Left hindlimb (tissue), 1 donor: ENCODE measurements around the gene LYPD6B.

Experiments used
- DNase-seq: peaks from one replicate; pipeline ENCODE4 v3.0.0-alpha.2; 2018

Gene LYPD6B

GRCh38 chr2:149129433-149129832 lies 90.9 kb downstream of the LYPD6B start:
- no peak for DNase-seq

GRCh38 chr2:149132339-149132738 lies 93.8 kb downstream of the LYPD6B start:
- no peak for DNase-seq

DNA sequence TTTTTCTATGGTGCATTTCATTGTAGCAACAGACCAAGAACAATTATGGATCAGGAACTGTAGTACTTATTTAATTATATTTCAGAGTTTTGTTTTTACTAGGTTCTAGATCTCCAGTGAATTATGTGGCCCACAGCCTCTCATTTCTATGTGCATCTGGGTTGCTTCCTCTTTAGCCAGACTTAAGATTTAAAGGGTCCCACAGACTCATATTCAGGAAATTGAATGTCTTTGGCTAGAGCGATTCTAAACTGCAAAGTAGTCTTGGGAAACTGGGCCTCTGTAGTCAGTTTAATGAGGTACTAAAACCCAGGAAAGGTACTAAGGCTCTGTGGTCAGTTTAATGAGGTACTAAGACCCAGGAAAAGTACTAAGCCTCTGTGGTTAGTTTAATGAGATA lies 94.4 kb downstream of the LYPD6B start:
- DNase-seq, result no peak

DNA sequence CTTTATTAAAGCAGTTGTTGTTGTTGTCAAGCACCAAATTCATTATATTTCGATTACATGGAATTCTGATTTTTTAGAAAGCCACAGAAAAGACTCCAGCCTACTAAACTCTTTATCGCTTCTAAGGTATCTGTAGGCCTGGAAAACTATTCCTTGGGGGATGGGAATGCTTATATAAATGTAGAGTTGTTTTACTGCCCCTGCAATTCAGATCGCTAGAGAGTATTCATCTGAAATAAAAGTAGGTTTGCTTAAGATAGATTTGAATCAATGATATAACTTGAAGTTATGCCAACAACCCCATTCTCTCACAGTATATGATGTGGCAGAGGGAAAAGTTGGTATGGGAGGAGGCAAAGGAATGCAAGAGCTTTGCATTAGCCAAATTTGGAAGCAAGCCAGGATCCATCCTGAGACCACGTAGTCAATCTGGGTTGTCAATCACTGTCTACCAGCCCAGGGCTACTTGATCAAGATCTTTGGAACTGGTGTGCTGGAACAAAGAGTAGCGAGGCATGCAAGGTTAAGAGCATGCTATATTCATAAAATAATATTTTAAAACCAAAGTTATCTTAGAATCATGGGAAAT lies 95.9 kb downstream of the LYPD6B start:
- DNase-seq, result no peak

DNA sequence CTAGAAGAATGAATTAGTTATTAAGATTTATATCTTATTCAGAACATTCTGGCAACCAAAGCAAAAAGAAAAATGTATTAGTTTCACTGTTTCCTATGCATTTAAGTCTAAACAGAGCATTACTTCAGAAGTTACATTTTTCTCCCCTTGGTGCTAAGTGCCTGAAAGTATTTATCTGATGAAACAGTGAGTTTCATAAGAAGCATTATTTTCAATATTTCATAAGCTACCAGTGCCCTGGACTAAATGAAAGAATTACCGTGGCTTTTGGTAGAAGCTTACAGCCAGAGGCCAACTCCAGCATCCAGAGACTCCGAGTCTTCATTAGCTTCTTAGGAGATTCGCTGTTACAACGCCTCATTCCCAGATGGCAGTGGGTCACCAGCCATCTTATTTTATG lies 97.6 kb downstream of the LYPD6B start:
- DNase-seq, result no peak

- DNase-seq, result no peak
These were observed 102.5 kb downstream of the LYPD6B start for GRCh38 chr2:149141046-149141445.

GRCh38 chr2:149143734-149144133 lies 105.2 kb downstream of the LYPD6B start:
- no peak for DNase-seq

GRCh38 chr2:149145314-149146295 lies 107.1 kb downstream of the LYPD6B start:
- no peak for DNase-seq

GRCh38 chr2:149146876-149147275 lies 108.4 kb downstream of the LYPD6B start:
- DNase-seq, result no peak

- no peak for DNase-seq
These were observed 109.9 kb downstream of the LYPD6B start for GRCh38 chr2:149148194-149149006.

DNA sequence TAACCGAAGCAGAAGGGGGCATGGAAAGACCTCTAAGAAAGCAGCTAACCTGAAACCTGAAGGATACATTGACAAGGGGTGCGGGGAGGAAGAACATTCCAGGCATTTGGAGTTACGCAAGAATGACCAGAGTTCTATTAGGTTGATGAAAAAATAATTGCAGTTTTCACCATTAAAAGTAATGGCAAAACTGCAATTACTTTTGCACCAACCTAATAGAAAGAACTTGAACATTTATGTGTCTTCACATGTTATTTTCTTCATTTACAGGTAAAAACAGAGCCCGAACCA lies 110.5 kb downstream of the LYPD6B start:
- DNase-seq, result no peak

DNA sequence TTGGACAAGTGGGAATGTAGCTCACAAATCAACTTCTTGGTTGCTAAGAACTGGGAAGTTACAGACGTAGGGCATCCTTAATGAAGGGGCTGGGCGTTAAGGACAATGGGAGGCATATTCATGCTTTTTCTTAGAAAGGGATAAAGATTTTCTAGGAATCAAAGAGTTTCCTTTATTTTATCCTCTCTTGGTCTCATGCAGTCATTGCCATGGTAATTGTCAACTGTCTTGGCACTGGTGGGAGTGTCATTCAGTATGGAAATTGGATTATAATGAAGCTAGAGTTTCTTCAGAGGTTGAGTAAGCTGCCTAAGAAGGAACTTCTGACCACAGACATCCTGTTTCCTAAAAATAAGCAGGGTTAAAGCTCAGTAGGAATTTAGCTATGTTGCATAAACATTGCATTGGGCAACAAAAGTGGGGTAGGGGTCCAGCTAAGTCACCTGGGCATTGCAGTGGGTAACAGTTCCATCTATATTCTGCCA lies 114.0 kb downstream of the LYPD6B start:
- DNase-seq, result no peak

- no peak for DNase-seq
These were observed 116.9 kb downstream of the LYPD6B start for GRCh38 chr2:149155196-149155969.

DNA sequence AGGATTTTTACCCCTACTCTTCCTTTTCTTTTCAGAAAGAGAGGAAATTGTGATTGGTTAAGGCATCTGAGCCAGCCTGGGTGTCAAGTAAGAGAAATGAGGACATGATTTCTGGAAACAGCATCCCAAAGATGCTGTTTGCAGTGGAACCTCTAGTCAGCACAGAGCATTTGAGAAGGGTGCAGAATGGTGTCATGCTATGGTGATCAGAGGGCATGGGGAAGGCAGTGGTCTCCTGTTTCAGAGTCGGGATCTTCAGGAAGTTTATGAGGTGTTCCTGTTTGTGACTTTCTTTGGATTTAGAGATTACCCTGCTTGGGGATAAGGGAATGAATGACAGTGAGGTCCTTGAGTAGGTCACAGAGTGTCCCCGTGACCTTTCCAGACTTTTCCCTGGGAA lies 117.5 kb downstream of the LYPD6B start:
- DNase-seq, result no peak

DNA sequence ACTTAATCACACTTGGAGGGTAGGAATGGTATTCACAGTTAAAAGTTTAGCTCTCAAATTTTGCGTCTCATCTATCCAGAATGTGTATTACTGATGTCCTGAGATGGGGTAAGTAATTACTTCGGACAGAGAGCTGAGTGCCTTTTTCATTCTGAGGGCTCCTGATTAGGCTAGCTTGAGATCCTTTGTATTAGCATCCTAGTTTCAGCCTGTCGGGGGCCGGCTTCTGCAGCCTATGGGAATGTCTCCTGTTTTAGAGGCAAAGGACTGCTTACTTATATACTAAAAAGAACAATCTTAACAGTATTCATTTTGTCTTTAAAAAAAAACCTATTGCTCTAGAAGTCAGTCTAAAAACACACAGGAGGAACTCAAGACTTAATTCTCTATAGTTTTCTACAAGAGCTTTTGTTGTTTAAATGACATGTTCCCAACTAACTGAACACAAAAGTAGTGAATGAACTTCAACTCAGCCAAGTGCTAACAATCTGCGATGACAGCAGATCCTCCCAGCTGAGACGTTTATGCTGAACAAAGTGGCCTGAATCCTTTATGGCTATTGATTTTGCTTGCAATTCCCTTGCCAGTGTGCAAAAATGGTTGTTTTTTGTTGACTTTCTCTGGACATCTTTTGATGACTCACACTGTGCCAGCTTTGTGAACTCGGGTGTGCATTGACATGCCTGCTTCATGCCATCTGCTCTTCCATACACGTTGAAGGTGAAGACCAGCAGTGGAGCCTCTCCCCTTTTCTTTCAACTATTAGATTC lies 118.7 kb downstream of the LYPD6B start:
- DNase-seq, result no peak

- DNase-seq, result no peak
These were observed 120.5 kb downstream of the LYPD6B start for GRCh38 chr2:149158957-149159356.

DNA sequence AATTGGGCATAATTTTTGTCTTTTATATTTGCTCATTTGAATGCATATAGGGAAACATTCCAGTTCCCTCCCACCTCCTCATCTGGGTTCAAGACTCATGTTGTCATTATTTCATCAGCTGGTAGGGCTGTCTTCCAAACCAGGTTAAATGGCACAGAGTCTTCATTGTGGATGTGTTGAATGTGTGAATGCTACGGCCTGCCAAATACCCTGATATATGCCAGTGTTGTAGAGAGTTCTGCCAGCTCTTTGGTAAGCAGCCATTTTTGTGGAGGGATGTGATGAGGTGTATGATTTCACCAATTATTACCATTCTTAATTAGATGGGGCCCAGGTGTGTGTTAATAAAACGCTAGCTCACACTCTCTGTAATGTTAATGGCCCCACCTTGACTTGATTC lies 121.7 kb downstream of the LYPD6B start:
- no peak for DNase-seq

- DNase-seq, result peak; percentile 41
These were observed 122.3 kb downstream of the LYPD6B start for GRCh38 chr2:149160701-149161217.

DNA sequence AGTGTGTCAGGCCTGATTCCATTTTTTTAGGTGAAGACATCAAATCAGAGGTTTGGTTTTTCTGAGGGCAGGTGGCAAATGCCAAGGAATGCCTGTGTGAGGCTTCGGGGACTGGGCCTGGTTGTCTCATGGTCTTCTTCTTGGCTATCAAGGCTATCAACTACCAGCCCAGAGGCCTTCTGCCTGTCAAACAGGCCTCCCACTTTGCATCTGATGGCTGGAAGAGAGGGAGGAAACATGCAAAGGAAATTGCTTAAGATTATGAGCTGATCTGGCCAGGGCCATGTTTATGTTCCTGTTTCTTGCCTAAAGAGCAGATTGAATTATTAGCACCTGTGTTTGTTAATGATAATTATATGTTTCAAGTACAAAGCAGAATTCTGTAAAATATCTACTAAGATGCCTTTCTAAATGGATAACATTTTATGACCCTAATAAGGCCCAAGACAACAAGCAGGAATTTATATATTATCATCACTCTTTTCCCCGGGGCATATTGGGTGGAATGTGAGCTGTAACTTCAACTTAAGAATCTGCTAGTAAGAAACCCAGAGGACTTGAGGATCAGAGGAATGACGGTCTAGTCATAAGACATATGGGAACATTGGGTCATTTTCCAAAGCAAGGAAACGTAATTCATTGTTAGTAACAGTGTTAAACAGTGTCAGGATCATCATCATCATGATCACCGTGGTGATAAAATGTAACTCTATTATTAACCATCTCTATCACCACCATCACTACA lies 123.2 kb downstream of the LYPD6B start:
- DNase-seq, result no peak

GRCh38 chr2:149164296-149164695 lies 125.8 kb downstream of the LYPD6B start:
- no peak for DNase-seq

- no peak for DNase-seq
These were observed 126.3 kb downstream of the LYPD6B start for GRCh38 chr2:149164827-149165226.
